Measurements from ENCODE around the gene ZFYVE1.

The ZFYVE1 gene, protein sequence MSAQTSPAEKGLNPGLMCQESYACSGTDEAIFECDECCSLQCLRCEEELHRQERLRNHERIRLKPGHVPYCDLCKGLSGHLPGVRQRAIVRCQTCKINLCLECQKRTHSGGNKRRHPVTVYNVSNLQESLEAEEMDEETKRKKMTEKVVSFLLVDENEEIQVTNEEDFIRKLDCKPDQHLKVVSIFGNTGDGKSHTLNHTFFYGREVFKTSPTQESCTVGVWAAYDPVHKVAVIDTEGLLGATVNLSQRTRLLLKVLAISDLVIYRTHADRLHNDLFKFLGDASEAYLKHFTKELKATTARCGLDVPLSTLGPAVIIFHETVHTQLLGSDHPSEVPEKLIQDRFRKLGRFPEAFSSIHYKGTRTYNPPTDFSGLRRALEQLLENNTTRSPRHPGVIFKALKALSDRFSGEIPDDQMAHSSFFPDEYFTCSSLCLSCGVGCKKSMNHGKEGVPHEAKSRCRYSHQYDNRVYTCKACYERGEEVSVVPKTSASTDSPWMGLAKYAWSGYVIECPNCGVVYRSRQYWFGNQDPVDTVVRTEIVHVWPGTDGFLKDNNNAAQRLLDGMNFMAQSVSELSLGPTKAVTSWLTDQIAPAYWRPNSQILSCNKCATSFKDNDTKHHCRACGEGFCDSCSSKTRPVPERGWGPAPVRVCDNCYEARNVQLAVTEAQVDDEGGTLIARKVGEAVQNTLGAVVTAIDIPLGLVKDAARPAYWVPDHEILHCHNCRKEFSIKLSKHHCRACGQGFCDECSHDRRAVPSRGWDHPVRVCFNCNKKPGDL

DNA sequence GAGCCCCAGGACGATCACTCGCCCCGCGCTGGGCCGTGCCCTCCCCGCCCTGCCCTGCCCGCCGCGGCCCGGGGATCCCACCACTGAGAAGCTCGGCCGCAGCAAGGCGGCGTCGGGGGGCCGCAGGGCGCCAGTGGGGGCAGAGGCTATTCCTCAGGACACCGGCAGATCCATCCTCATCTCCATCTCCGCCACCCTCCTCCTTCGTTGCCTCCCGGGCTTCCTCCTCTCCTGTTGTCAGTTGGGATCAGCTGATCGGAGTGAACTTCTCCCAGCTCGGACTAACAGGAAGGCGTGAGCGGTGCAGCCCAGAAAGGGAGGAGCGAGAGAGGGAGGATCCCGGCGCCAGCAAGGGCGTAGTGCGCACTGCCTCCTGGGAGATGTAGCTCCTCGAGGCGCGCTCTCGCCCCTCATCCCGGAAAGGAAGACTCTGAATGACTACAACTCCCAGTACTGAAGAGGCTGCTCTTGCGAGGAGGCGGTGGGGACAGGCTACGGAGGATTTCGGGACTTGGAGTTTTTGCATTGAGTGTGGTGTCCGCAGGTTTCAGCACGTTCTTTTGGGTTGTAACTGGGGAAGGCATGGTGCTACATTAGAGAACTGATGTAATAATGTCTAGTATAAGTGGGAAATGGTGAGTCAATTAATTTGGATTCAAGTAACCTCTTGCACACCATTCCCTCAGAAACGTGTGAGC, at the start of gene ZFYVE1:
TSS of gene ZFYVE1 (minus strand) at position 262 of the 698 bp plus-strand sequence. CDS start 2,598 bp downstream, outside the sequence.
- Histone ChIP-seq H3K27me3 (replicated peaks; ENCODE audit: insufficient read depth, low read length) (no peaks in the 10 kb centered on the region), H3K27ac (ENCODE audit: low read length) (no peak within 1 kb of the TSS), H4K20me1 (ENCODE audit: insufficient read depth, low read length) (no peaks in the 10 kb centered on the region), H3F3A (ENCODE audit: insufficient read depth, low read length) (no peaks in the 10 kb centered on the region), H3K79me2 (ENCODE audit: low read length) (peaks cover 10% of the 10 kb centered on the region), H3K9me2 (replicated peaks; ENCODE audit: insufficient read depth, low read length) (no peaks in the 10 kb centered on the region), H3K36me3 (replicated peaks; ENCODE audit: insufficient read depth, low read length) (no peaks in the 10 kb centered on the region), H3K9me3 (replicated peaks; ENCODE audit: insufficient read depth, low read length) (no peaks in the 10 kb centered on the region), H3K4me1 (ENCODE audit: low read length) (no peaks in the 10 kb centered on the region), H3K9ac (ENCODE audit: low read length) (peak within 1 kb of the TSS; percentile 40; the same call in 1 of the 2 replicates), H3K4me3 (ENCODE audit: low read length) (peak within 1 kb of the TSS; percentile 77), H3K4me2 (ENCODE audit: low read depth, low read length) (peak within 1 kb of the TSS; percentile 91), H2AFZ (ENCODE audit: low read length) (peak within 1 kb of the TSS; percentile 82)
- DNase-seq: peak; percentile 93
- TF ChIP-seq, protein P1, sequence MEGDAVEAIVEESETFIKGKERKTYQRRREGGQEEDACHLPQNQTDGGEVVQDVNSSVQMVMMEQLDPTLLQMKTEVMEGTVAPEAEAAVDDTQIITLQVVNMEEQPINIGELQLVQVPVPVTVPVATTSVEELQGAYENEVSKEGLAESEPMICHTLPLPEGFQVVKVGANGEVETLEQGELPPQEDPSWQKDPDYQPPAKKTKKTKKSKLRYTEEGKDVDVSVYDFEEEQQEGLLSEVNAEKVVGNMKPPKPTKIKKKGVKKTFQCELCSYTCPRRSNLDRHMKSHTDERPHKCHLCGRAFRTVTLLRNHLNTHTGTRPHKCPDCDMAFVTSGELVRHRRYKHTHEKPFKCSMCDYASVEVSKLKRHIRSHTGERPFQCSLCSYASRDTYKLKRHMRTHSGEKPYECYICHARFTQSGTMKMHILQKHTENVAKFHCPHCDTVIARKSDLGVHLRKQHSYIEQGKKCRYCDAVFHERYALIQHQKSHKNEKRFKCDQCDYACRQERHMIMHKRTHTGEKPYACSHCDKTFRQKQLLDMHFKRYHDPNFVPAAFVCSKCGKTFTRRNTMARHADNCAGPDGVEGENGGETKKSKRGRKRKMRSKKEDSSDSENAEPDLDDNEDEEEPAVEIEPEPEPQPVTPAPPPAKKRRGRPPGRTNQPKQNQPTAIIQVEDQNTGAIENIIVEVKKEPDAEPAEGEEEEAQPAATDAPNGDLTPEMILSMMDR (IDR thresholded peaks at IDR 0.05; ENCODE audit: low read length): no peak
- TF ChIP-seq EZH2 (optimal IDR thresholded peaks at IDR 0.05; ENCODE audit: low read depth, low read length) (no peak), EZH2phosphoT487 (IDR thresholded peaks at IDR 0.05; ENCODE audit: low read length) (no peak)

DNA sequence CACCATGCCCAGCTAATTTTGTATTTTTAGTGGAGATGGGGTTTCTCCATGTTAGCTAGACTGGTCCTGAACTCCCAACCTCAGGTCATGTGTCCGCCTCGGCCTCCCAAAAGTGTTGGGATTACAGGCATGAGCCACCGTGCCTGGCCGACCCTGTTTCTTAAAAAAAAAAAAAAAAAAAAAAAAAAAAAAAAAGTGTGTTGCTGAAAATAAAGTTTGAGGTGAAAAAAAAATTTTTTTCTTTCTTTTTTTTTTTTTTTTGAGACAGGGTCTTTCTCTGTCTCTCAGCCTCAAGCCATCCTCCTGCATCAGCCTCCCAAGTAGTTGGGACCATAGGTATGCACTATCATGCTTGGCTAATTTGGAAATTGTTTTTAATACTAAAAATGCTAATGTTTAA, 42.7 kb upstream of the ZFYVE1 start:
- H4K20me1 ChIP-seq (ENCODE audit: insufficient read depth, low read length): no peaks in the 10 kb centered on the region
- H2AFZ ChIP-seq (ENCODE audit: low read length): no peak overlapping the region
- no peaks in the 10 kb centered on the region for H3K9me2 ChIP-seq (replicated peaks; ENCODE audit: insufficient read depth, low read length)
- peaks cover 88% of the 10 kb centered on the region for H3K79me2 ChIP-seq (ENCODE audit: low read length)
- no peaks in the 10 kb centered on the region for H3K4me1 ChIP-seq (ENCODE audit: low read length)
- H3F3A ChIP-seq (ENCODE audit: insufficient read depth, low read length): no peaks in the 10 kb centered on the region
- no peak overlapping the region for H3K27ac ChIP-seq (ENCODE audit: low read length)
- TF ChIP-seq EZH2phosphoT487 (IDR thresholded peaks at IDR 0.05; ENCODE audit: low read length) (no peak), EZH2 (optimal IDR thresholded peaks at IDR 0.05; ENCODE audit: low read depth, low read length) (no peak)
- TF ChIP-seq, protein P1 (IDR thresholded peaks at IDR 0.05; ENCODE audit: low read length): no peak
- H3K36me3 ChIP-seq (replicated peaks; ENCODE audit: insufficient read depth, low read length): no peaks in the 10 kb centered on the region
- DNase-seq: no peak
- H3K4me2 ChIP-seq (ENCODE audit: low read depth, low read length): no peak overlapping the region
- H3K9ac ChIP-seq (ENCODE audit: low read length): no peak overlapping the region
- H3K27me3 ChIP-seq (replicated peaks; ENCODE audit: insufficient read depth, low read length): no peaks in the 10 kb centered on the region
- H3K4me3 ChIP-seq (ENCODE audit: low read length): no peak overlapping the region
- no peaks in the 10 kb centered on the region for H3K9me3 ChIP-seq (replicated peaks; ENCODE audit: insufficient read depth, low read length)

DNA sequence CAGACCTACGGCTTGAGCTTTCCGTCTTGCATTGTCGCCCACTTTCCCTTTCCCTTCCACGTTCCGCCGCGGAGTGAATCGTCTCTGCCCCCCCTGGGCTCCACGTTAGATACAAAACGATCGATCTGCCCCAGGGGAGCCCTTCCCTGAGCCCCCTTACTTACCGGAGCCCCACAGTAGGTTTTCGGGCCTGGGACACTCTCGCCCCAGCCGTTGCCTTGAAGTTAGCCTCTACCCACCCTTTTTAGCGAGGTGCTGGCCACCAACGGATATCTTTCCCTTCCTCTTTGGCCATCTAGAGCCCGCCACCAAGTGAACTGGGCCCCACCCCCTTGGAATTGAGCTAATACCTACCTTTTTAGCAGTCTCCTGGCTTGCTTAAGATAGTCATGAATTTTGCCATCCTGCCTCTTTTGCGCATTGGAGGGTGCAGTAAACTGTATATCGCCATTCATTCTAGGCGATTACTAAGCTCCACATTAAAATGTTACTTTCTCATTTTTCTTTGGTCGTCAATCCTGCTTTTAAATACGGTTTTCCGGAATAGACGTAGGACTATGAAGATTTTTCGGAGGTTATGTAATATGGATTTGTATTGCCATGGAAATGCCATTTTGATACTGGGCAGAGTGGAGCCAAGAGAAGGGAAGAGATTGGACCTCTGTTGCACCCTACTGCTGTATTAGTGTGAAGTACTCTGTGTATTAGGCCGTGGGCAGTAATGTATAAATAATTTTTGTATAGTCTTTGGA, 32.2 kb upstream of the ZFYVE1 start:
- Histone ChIP-seq H3F3A (ENCODE audit: insufficient read depth, low read length) (no peaks in the 10 kb centered on the region), H4K20me1 (ENCODE audit: insufficient read depth, low read length) (no peaks in the 10 kb centered on the region; the same call in 1 of the 2 replicates), H3K9me3 (replicated peaks; ENCODE audit: insufficient read depth, low read length) (no peaks in the 10 kb centered on the region), H3K9ac (ENCODE audit: low read length) (peak overlapping the region; percentile 84), H3K4me2 (ENCODE audit: low read depth, low read length) (peak overlapping the region; percentile 61), H3K36me3 (replicated peaks; ENCODE audit: insufficient read depth, low read length) (no peaks in the 10 kb centered on the region), H3K27ac (ENCODE audit: low read length) (peak overlapping the region; percentile 86; the same call in 1 of the 2 replicates), H3K9me2 (replicated peaks; ENCODE audit: insufficient read depth, low read length) (no peaks in the 10 kb centered on the region), H2AFZ (ENCODE audit: low read length) (no peak overlapping the region), H3K4me1 (ENCODE audit: low read length) (no peaks in the 10 kb centered on the region), H3K27me3 (replicated peaks; ENCODE audit: insufficient read depth, low read length) (no peaks in the 10 kb centered on the region), H3K4me3 (ENCODE audit: low read length) (peak overlapping the region; percentile 79), H3K79me2 (ENCODE audit: low read length) (peaks cover 54% of the 10 kb centered on the region)
- TF ChIP-seq EZH2 (optimal IDR thresholded peaks at IDR 0.05; ENCODE audit: low read depth, low read length) (no peak), EZH2phosphoT487 (IDR thresholded peaks at IDR 0.05; ENCODE audit: low read length) (no peak)
- TF ChIP-seq, protein P1 (IDR thresholded peaks at IDR 0.05; ENCODE audit: low read length): no peak
- no peak for DNase-seq
